ENCODE results near the gene TAOK2.

The TAOK2 gene

DNA sequence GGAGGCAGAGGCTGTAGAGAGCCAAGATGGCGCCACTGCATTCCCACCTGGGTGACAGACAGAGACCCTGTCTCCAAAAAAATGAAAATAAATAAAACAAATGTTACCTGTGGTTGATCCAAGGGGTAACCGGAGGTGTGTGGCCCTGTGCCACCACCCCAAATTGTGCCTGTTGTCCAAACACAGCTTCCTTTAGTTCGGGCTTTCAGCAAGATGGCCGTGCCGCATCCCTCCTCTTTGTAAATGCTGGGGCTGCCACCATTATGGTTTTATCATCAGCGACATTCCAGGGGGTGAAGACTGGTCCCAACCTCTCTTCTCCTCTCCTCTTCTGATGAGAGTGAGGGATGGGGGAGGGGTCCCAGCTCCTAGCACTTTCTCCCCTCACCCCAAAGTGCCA, 49.2 kb downstream of the TAOK2 start, which contains the start of gene C16orf92:
C16orf92 (plus strand) TSS at position 312 of the 400 bp plus-strand sequence. CDS start 143 bp downstream, outside the sequence.
- CTCF ChIA-PET, result interaction anchor here (0.9 to 3.4 kb wide), 6 partner anchors 10 to 331 kb away, joined by 3 to 18 read pairs (median 4); partner anchors contain the start of genes TBX6 and TLCD3B
- POLR2A ChIA-PET, result interaction anchor here (0.6 kb wide), 1 partner anchor 172 kb away, joined by 5 read pairs; no protein-coding TSS in a partner anchor
- TF ChIP-seq, protein P1, sequence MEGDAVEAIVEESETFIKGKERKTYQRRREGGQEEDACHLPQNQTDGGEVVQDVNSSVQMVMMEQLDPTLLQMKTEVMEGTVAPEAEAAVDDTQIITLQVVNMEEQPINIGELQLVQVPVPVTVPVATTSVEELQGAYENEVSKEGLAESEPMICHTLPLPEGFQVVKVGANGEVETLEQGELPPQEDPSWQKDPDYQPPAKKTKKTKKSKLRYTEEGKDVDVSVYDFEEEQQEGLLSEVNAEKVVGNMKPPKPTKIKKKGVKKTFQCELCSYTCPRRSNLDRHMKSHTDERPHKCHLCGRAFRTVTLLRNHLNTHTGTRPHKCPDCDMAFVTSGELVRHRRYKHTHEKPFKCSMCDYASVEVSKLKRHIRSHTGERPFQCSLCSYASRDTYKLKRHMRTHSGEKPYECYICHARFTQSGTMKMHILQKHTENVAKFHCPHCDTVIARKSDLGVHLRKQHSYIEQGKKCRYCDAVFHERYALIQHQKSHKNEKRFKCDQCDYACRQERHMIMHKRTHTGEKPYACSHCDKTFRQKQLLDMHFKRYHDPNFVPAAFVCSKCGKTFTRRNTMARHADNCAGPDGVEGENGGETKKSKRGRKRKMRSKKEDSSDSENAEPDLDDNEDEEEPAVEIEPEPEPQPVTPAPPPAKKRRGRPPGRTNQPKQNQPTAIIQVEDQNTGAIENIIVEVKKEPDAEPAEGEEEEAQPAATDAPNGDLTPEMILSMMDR (IDR thresholded peaks at IDR 0.05; ENCODE audit: control extremely low read depth, extremely low read depth, low read depth, missing control alignments), result no peak
- no peak for DNase-seq (ENCODE audit: extremely low spot score)

DNA sequence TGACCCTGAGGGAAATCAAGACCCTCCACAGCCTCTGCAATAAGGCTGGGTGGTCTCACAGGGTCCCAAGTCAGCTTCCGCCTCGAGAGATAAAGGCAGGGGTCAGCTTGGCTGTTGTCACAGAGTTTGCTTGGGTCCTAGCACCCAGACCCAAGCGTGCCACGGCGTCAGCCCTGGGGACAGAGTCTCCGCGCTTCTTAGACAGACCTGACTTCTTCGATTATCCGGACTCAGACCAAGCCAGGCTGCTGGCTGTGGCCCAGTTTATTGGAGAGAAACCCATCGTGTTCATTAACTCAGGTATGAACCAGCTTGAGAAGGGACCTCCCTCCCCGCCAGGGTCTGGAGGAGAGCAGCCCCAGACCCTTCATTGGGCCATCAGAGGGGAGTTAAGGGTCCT, 49.9 kb downstream of the TAOK2 start:
- POLR2A ChIA-PET, result no interaction called here
- no peak for DNase-seq (ENCODE audit: extremely low spot score)
- TF ChIP-seq, protein P1 (IDR thresholded peaks at IDR 0.05; ENCODE audit: control extremely low read depth, extremely low read depth, low read depth, missing control alignments), result no peak
- CTCF ChIA-PET, result interaction anchor here (1.2 to 3.4 kb wide), 3 partner anchors 9 to 332 kb away, joined by 3 to 18 read pairs (median 4); partner anchors contain the start of gene TLCD3B

DNA sequence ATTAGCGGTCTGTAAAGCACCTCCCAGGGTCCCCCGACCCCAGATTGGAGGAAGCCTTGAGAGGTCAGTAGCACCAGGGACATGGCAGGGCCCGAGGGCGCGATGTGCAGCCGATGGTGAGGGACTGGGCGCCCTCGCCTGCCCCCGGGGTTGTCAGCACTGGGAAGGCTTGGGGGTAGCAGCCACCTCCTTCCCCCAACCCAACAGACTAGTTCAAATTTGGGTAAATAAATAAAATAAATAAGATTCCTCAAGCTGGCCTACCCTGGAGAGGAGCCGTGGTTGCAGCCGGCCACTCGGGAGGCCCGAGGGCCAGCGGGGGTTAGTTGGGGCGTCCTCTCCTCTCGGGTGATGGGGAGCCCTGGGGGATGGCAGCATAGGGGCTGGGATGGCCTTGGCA, 50.8 kb downstream of the TAOK2 start:
- ChIA-PET CTCF (interaction anchor here (3.4 kb wide), 1 partner anchor 8 kb away, joined by 18 read pairs; the partner anchor contains the start of gene TLCD3B), POLR2A (no interaction called here)
- DNase-seq (ENCODE audit: extremely low spot score), result no peak
- TF ChIP-seq, protein P1 (IDR thresholded peaks at IDR 0.05; ENCODE audit: control extremely low read depth, extremely low read depth, low read depth, missing control alignments), result no peak

DNA sequence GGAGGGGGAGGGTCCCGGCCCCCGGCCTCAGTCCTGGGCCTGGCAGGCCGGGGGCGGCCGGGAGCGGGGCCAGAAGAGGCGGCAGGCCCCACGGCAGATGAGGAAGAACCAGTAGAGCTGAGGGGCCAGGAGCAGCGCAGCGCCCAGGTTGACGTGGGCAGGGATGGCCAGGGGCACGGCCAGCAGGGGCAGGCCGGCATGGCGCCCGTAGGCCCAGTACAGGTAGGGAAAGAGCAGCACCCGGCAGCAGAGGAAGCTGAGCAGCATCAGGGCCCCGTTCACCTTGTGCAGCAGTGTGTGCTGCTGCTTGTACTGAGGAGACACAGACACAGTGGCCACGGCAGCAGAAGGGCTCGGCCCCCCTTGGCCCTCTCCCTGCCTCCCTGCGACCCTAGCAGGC, 51.5 kb downstream of the TAOK2 start:
- POLR2A ChIA-PET, result no interaction called here
- DNase-seq (ENCODE audit: extremely low spot score), result no peak
- CTCF ChIA-PET, result interaction anchor here (3.4 kb wide), 1 partner anchor 7 kb away, joined by 18 read pairs; the partner anchor contains the start of gene TLCD3B
- TF ChIP-seq, protein P1 (IDR thresholded peaks at IDR 0.05; ENCODE audit: control extremely low read depth, extremely low read depth, low read depth, missing control alignments), result no peak

GRCh38 chr16:30025574-30025973, 51.9 kb downstream of the TAOK2 start:
- DNase-seq (ENCODE audit: extremely low spot score), result no peak
- CTCF ChIA-PET, result no interaction called here

DNA sequence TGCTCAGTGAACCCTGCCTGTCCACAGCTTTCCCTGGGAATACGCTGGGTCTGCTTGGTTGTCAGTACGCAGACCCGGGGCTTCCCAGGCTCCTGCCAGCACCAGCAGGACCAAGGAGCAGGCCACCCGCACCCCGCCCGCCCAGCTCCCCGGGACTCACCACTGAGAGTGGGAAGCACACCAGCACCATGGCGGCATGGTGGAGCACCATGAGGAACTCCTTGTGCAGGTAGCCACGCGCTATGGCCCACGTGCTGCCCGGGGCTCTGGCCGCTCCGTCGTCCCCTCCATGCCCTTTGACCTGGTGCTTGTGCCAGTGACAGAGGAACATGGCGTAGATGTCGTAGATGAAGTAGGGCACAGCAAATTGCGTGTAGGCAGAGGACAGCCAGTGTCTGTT, 52.8 kb downstream of the TAOK2 start:
- CTCF ChIA-PET, result interaction anchor here (0.6 kb wide), 1 partner anchor 13 kb away, joined by 3 read pairs; no protein-coding TSS in a partner anchor
- TF ChIP-seq, protein P1 (IDR thresholded peaks at IDR 0.05; ENCODE audit: control extremely low read depth, extremely low read depth, low read depth, missing control alignments), result no peak
- POLR2A ChIA-PET, result no interaction called here
- DNase-seq (ENCODE audit: extremely low spot score), result no peak

More at GRCh38 chr16:30025574-30025973, 51.9 kb downstream of the TAOK2 start:
- POLR2A ChIA-PET, result no interaction called here
- TF ChIP-seq, protein P1 (IDR thresholded peaks at IDR 0.05; ENCODE audit: control extremely low read depth, extremely low read depth, low read depth, missing control alignments), result no peak

Data from GM10248 (cell line).